ENCODE results near the gene CATSPERZ.
"Not testable (repeated sequence)": the region's sequence is repeated elsewhere in the genome, so short reads cannot be mapped to it uniquely, and the experiment has no call there.

CATSPERZ gene

GRCh38 chr11:64303109-64304031 lies 3.2 kb downstream of the CATSPERZ start:
- DNase-seq (ENCODE audit: low spot score) (no peak), FAIRE-seq (no peak)

DNA sequence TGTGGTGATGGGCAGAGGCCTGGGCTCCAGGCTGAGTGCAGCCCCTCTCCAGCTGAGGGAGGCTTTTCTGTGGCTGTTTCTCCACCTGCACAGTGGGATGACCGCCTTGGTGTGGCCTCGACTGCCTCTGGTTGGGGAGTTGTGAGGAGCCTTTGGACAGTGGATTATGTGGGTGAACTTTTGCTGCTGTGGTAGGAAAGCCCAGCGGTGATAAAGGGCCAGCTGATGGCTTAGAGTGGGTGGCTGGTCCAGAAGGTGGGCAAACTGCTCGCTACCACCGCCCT lies 3.8 kb downstream of the CATSPERZ start:
- DNase-seq (ENCODE audit: low spot score), result no peak
- no peak for FAIRE-seq

DNA sequence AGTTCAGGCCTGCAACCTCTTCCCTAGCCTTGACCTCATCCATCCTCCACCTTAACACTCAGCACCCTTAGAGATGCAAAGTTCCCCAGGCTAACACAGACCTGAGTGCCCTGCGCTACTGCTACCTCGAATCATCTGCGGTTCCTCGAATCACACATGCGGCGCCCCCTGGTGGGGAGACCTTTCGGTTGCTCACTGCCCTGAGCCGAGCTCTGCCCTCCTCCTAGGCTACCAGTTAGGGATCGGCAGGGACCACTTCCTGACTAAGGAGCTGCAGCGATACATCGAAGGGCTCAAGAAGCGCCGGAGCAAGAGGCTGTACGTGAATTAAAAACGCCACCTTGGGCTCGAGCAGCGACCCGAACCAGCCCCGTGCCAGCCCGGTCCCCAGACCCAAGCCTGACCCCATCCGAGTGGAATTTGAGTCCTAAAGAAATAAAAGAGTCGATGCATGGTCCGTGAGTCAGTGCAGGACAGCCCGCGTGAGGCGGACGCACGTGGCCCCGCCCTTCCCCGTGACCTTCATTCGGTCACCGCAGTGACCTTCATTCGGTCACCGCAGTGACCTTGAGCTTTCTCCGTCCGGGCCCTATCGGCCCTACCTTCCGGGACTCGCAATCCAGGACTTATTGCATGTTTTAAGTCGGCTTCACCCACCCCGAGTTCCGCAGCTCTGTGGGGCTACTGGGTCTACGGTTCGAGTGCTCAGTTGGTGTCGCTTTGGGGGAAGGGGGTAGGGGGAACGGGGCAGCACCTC lies 4.3 kb downstream of the CATSPERZ start:
- FAIRE-seq (peak; percentile 34), DNase-seq (ENCODE audit: low spot score) (peak; percentile 82)

GRCh38 chr11:64305075-64305690 lies 5.0 kb downstream of the CATSPERZ start, which contains the start of gene ESRRA:
Gene ESRRA (plus strand): TSS chr11:64305524. CDS start chr11:64307180, 1,656 bp downstream.
- peak; percentile 90 for DNase-seq (ENCODE audit: low spot score)
- FAIRE-seq, result no peak

- DNase-seq (ENCODE audit: low spot score) (peak; percentile 35), FAIRE-seq (no peak)
Observed at GRCh38 chr11:64305691-64306562, 5.8 kb downstream of the CATSPERZ start.

DNA sequence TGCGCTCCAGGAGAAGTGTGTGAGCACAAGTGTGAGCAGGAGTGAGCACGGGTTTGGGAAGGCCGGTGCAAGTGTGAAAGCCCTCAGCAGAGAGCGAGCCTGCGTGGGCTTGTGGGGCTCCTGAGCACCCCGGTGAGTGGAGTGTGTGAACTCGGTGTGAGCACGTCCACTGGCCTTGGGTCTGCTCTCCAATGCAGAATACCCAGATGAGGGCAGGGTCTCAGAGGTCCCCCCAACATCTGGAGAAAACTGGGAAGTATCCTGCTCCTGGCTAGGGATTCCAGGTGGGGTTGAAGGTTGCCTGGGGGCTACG lies 6.4 kb downstream of the CATSPERZ start:
- no peak for FAIRE-seq
- DNase-seq (ENCODE audit: low spot score), result no peak

- DNase-seq (ENCODE audit: low spot score) (no peak), FAIRE-seq (no peak)
Observed at GRCh38 chr11:64306876-64307622, 6.9 kb downstream of the CATSPERZ start.

GRCh38 chr11:64307795-64308194 lies 7.6 kb downstream of the CATSPERZ start:
- DNase-seq (ENCODE audit: low spot score); FAIRE-seq: not testable (repeated sequence)

DNA sequence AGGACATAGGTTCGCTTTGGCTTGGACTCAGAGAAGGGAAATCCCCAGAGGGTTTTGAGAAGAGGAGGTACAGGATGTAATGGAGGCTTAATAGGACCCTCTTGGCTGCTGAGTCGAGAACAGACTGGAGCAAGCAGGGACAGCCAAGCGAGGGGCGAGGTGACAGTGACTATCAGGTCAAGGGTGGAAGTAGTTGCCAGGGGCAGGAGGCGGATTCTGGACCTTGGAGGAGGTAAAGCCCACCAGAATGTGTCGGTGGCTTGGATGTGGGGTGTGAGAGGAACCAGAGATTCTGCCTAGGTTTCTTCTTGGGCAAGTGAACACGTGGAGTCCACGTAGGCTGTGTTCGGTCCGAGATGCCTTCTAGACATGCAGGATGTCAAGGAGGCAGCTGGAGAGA lies 12.8 kb downstream of the CATSPERZ start:
- FAIRE-seq, result no peak

DNA sequence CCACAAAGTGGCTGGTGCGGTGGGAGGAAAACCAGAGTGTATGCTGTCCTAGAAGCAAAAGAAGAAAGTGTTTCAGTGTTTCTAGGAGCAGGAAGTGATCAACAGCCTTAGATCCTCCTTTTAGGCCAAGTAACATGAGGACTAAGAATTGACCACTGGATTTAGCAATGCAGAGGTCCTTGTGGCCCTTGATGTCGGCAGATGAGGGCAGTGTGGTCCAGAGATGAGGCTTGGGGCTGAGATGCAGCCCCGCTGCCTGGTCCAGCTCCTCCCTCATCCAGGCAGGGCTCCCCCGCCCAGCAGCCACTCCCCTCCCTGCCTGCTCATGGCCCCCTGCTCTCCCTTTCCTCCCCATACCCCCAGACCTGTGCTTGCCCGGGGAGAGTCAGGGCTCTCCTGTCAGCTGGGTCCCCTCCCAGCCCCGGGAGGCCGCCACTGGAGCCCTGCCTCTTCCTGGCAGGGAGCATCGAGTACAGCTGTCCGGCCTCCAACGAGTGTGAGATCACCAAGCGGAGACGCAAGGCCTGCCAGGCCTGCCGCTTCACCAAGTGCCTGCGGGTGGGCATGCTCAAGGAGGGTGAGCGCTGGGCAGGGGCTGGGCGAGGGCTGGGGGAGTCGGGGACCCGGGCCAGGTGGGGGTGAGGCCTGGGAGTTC lies 13.5 kb downstream of the CATSPERZ start:
- DNase-seq (ENCODE audit: low spot score), result no peak
- no peak for FAIRE-seq

More for the DNA sequence above, 12.8 kb downstream of the CATSPERZ start:
- no peak for DNase-seq (ENCODE audit: low spot score)

- FAIRE-seq, result no peak
Observed at GRCh38 chr11:64314146-64314804, 14.1 kb downstream of the CATSPERZ start.

DNA sequence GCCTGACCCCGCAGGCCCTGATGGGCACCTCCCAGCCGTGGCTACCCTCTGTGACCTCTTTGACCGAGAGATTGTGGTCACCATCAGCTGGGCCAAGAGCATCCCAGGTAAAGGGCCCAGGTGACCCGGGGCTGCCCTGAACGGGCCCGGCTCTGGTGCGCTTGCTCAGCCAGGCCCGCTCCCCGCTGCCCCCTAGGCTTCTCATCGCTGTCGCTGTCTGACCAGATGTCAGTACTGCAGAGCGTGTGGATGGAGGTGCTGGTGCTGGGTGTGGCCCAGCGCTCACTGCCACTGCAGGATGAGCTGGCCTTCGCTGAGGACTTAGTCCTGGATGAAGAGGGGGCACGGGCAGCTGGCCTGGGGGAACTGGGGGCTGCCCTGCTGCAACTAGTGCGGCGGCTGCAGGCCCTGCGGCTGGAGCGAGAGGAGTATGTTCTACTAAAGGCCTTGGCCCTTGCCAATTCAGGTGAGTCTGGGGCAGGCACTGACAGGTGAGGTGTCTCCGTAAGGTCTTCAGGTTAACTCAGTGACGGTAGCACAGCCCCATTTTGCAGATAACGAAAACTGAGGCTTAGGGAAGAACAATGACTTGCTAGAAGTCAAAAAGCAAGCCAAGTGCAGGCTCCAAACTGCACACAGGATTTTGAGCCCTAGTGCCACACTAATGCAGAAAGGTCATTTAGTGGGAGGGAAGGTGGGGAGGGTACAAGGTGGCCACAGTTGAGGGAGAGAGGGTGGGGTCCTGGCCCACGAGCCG lies 14.8 kb downstream of the CATSPERZ start:
- DNase-seq (ENCODE audit: low spot score) (no peak), FAIRE-seq (no peak)

More at GRCh38 chr11:64314146-64314804, 14.1 kb downstream of the CATSPERZ start:
- no peak for DNase-seq (ENCODE audit: low spot score)

DNA sequence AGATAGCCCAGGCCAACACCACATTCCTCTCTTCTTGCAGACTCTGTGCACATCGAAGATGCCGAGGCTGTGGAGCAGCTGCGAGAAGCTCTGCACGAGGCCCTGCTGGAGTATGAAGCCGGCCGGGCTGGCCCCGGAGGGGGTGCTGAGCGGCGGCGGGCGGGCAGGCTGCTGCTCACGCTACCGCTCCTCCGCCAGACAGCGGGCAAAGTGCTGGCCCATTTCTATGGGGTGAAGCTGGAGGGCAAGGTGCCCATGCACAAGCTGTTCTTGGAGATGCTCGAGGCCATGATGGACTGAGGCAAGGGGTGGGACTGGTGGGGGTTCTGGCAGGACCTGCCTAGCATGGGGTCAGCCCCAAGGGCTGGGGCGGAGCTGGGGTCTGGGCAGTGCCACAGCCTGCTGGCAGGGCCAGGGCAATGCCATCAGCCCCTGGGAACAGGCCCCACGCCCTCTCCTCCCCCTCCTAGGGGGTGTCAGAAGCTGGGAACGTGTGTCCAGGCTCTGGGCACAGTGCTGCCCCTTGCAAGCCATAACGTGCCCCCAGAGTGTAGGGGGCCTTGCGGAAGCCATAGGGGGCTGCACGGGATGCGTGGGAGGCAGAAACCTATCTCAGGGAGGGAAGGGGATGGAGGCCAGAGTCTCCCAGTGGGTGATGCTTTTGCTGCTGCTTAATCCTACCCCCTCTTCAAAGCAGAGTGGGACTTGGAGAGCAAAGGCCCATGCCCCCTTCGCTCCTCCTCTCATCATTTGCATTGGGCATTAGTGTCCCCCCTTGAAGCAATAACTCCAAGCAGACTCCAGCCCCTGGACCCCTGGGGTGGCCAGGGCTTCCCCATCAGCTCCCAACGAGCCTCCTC lies 15.7 kb downstream of the CATSPERZ start:
- FAIRE-seq; DNase-seq (ENCODE audit: low spot score): not testable (repeated sequence)

- peak; percentile 22 for DNase-seq (ENCODE audit: low spot score)
- no peak for FAIRE-seq
Observed at GRCh38 chr11:64316672-64317324, 16.6 kb downstream of the CATSPERZ start.

DNA sequence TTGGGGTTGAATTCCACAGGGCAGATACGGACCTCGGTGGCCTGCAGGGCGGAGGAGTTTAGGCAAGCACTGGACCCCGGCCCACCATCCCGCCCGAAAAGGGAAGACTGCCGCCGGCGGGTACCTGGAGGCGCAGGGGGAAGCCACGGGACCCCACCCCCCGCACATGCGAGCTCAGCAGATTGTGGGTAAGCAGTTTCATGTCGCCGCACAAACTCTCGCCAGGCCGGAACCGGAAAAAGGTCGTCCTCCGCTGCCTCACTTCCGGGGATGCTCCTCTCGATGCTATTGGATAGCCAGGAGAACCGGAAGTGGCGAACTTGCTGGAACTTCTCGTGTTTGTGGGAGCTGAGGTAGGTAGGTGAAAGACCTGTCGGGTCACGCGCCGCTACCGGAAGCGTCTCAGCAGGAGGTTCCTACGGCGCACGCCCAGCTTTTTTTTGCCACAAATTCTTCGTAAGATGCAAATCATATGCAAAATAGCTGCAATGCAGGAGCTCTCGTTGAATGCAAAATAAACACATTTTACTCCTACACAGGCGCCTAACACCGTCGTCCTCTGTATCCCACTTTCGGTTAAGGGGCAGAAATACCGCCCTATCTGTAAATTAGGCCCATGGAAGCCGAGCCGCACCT lies 17.3 kb downstream of the CATSPERZ start, which contains the start of gene TRMT112:
Gene TRMT112, minus strand, starts transcription at position 235 of the 636 bp plus-strand sequence. Its CDS starts 33 bp downstream, at position 202.
- FAIRE-seq, result peak; percentile 88
- DNase-seq (ENCODE audit: low spot score), result peak; percentile 97

GRCh38 chr11:64317961-64318765 lies 18.0 kb downstream of the CATSPERZ start, which contains the start of gene PRDX5:
Gene PRDX5 (plus strand): TSS chr11:64318121. CDS start chr11:64318216, 95 bp downstream.
- DNase-seq (ENCODE audit: low spot score), result peak; percentile 93
- no peak for FAIRE-seq

All from RCC 7860 (cell line).